ENCODE results near the gene CALML4.
"Not testable (repeated sequence)": the region's sequence is repeated elsewhere in the genome, so short reads cannot be mapped to it uniquely, and the experiment has no call there.

CALML4 gene

GRCh38 chr15:68224546-68225250 lies 19.6 kb upstream of the CALML4 start:
- DNase-seq (ENCODE audit: low spot score), result no peak

GRCh38 chr15:68224108-68224507 lies 19.0 kb upstream of the CALML4 start:
- DNase-seq (ENCODE audit: low spot score), result no peak

- no peak for DNase-seq (ENCODE audit: low spot score)
Measured at GRCh38 chr15:68223171-68223570, 18.0 kb upstream of the CALML4 start.

GRCh38 chr15:68222432-68222743 lies 17.3 kb upstream of the CALML4 start:
- DNase-seq (ENCODE audit: low spot score), result not testable (repeated sequence)

- DNase-seq (ENCODE audit: low spot score), result not testable (repeated sequence)
Measured at GRCh38 chr15:68221530-68222431, 16.6 kb upstream of the CALML4 start.

GRCh38 chr15:68220967-68221366 lies 15.8 kb upstream of the CALML4 start:
- no peak for DNase-seq (ENCODE audit: low spot score)

- DNase-seq (ENCODE audit: low spot score), result no peak
Measured at GRCh38 chr15:68220489-68220888, 15.4 kb upstream of the CALML4 start.

- DNase-seq (ENCODE audit: low spot score), result no peak
Measured at GRCh38 chr15:68218847-68219798, 14.0 kb upstream of the CALML4 start.

DNA sequence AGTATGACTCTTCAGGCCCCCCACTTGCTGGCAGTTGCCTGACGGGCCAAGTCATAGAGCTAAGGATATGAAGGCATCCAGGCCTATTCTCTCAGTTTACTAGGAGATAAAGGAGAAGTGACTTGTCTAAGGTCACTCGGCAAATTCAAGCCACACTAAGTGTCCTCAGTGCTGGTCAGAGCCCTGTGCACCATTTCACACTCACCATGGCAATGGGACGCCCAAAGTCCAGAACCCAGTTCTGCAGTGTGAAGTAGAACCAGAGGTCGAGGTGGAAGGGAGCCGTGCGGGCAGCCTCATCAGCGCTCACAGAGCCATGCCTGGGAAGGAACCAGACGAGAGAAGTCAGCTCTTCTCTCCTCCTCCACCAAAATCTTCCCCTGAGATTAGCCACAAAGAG lies 13.2 kb upstream of the CALML4 start:
- no peak for DNase-seq (ENCODE audit: low spot score)

DNA sequence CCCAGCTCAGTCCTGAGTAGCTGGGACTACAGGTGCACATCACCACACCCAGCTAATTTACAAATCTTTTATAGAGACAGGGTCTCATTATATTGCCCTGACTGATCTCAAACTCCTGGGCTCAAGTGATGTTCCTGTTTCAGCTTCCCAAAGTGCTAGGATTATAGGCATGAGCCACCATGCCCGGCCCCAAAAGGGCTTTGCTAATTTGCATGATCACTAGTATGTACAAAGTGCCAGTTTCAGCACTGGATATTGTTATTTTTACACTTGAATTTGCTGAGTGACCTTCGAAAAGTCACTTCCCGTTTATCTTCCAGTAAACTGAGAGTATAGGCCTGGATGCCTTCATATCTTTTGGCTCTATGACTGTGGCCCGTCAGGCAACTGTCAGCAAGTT lies 12.2 kb upstream of the CALML4 start:
- DNase-seq (ENCODE audit: low spot score), result no peak

- no peak for DNase-seq (ENCODE audit: low spot score)
Measured at GRCh38 chr15:68214838-68215254, 9.7 kb upstream of the CALML4 start.

DNA sequence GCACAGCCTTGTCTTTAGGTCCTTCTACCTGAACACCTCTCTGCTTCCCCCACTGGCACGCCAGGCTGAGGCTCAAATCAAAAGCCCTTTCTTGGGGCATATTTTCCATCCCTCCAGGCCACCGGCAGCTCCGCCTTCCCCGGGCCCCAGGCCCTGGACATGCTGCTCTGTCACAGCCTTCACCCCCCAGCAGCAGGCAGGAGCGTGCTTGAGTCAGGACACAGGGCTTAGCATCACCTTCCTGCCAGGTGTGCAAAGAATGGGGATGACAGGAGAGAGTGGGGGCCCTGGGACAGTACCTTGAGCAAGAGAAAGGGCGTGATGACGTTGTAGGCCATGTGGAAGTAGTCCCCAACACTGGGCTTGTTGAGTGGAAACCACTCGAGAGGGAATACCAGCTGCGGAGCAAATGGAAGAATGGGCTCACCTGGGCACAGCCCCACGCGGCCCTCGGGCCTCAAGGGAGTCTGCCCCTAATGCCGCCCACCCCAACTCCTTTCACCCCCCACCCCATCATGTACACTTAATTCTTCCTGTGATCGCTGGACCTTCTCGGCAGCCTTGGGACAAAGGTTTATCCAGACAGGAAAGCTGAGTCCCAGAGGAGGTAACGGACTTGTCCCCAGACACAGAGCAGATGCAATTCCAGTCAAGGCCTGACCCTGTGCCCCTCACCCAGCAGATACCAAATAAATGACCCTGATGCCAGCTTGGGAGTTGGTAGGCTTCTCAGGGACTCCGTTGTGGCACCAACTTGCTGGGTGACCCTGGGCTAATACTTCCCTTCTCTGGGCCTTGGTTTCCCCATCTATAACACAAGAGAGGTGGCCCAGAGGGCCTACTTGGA lies 9.1 kb upstream of the CALML4 start:
- DNase-seq (ENCODE audit: low spot score), result no peak

- DNase-seq (ENCODE audit: low spot score), result not testable (repeated sequence)
Measured at GRCh38 chr15:68213491-68213845, 8.3 kb upstream of the CALML4 start.

DNA sequence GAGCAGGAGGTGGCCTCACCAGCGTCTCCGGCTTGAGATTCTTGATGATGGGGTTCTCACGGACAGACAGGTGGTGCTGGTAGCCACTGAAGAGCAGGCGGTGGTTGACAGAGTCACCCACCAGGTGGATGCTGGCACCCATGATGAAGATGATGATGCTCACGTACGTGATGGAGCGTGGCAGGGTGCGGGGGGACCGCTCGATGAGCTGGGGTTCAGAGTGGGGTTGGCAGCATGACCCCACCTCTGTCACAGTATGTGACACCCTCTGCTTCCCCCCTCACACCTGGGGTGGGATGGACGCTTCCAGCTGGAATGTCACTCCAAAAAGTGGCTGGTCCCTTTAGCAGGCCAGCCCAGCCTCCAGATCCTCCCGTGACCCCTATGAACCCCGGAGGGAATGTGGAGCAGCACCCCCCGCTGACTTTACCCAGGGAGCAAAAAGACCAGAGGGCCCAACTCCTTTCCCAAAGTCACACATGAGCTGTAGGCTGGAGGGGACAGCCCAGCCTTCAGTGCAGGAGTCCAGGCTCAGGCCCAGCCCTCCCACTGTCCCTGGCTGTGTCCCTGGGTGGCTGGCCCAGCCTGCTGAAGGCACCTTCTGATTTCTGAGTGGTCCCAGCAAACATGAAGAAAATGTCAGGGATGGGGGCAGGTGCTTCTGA lies 6.7 kb upstream of the CALML4 start:
- no peak for DNase-seq (ENCODE audit: low spot score)

DNA sequence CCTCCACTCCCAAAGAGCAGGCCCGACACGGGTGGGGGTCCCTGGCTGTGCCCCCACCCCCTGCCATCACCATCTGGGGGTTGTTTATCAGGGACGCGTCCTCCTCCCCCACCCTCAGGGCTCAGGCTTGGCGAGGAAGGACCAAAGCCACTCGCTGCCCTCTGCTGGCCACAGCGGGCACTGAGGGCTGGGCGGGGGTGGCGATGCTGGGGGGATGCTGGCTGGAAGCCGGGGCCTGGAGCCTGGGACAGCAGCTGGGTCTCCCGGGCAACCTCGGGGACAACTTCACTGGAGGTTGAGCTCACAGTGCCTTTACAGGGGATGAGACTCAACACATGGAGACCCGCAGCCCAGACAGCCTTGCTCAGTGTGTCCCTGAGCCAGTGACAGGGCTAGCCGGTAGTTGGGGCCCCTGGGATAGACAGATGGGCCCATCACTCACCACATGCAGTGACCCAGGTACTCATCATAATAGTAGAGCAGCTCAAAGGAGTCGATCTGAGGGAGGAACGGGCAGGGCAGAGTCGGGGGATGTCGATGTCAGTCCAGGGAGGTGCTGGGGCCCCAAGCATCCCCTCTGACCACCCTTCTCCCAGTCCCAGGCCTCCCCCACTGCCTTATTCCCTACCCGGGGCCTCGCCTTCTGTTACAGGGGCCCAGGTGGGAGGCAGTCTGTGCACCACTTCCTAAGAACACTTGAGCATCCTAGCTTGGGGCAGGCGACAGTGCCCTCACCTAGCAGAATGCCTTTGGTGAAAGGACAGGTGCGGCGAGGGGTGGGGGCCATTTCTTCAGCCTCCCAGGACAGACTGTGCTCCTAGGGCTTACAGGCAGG lies 5.9 kb upstream of the CALML4 start:
- DNase-seq (ENCODE audit: low spot score), result peak; percentile 59

GRCh38 chr15:68210409-68210756 lies 5.3 kb upstream of the CALML4 start:
- DNase-seq (ENCODE audit: low spot score), result no peak

GRCh38 chr15:68209735-68210408 lies 4.7 kb upstream of the CALML4 start:
- DNase-seq (ENCODE audit: low spot score), result peak; percentile 83

GRCh38 chr15:68209272-68209671 lies 4.1 kb upstream of the CALML4 start:
- no peak for DNase-seq (ENCODE audit: low spot score)

GRCh38 chr15:68208636-68209240 lies 3.6 kb upstream of the CALML4 start:
- DNase-seq (ENCODE audit: low spot score), result peak; percentile 61

All from germinal center (tissue), 1 donor.